Ascending aorta (tissue), 2 donors: Measurements from ENCODE around the gene SMTNL2. TPM values are rescaled to one million over a fixed set of nuclear protein-coding genes. Genes with fewer than 3 reads are reported as not detected.

Experiments used
- DNase-seq, 2 donors: peaks; one replicate each; pipeline ENCODE4 v3.0.0-alpha.2; 2019; ENCODE audit warnings: low spot score in 2 of 2
- H3K27ac ChIP-seq, 2 donors: fragments of 200-600 bp; sonication (generic); one replicate each; pipeline ENCODE4 v1.5.1; 2016 to 2017; ENCODE audit warnings: mild to moderate bottlenecking in 1 of 2
- H3K27me3 ChIP-seq: fragments of 200-600 bp; sonication (generic); one replicate; pipeline ENCODE4 v1.5.1; 2017
- H3K36me3 ChIP-seq, 2 donors: fragments of 200-600 bp; sonication (generic); one replicate each; pipeline ENCODE4 v1.5.1; 2016
- H3K4me1 ChIP-seq, 2 donors: fragments of 200-600 bp; sonication (generic); one replicate each; pipeline ENCODE4 v1.5.1; 2016 to 2017; ENCODE audit warnings: mild to moderate bottlenecking in 1 of 2
- H3K4me3 ChIP-seq, 2 donors: fragments of 200-600 bp; sonication (generic); one replicate each; pipeline ENCODE4 v1.5.1; 2016 to 2017; ENCODE audit warnings: mild to moderate bottlenecking in 1 of 2
- H3K9me3 ChIP-seq, 2 donors: fragments of 200-600 bp; sonication (generic); one replicate each; pipeline ENCODE4 v1.5.1; 2016
- CTCF ChIP-seq, 3 experiments: fragments of 200-600 bp in 2 of 3; fragments of 450-650 bp in 1 of 3; sonication (generic) in 2 of 3; IDR thresholded peaks; one replicate each; pipeline ENCODE4 v1.5.1; 2016 to 2019; ENCODE audit warnings: antibody characterized with exemption in 3 of 3, mild to moderate bottlenecking in 1 of 3, moderate library complexity in 1 of 3
- intact Hi-C: fragments of 100-400 bp; cut with DNase I; formaldehyde crosslinking; loops from one replicate; pipeline ENCODE4 v1.15.1; 2023
- total RNA-seq: library from RNA; depleted of rRNA; stranded (reverse); fragments of >200 nt; gene quantifications from one replicate; pipeline ENCODE4 v1.1.0, GENCODE V29; 2016

The SMTNL2 gene
- total RNA-seq, 1 donor from 2014 or later: 15.6 TPM

DNA sequence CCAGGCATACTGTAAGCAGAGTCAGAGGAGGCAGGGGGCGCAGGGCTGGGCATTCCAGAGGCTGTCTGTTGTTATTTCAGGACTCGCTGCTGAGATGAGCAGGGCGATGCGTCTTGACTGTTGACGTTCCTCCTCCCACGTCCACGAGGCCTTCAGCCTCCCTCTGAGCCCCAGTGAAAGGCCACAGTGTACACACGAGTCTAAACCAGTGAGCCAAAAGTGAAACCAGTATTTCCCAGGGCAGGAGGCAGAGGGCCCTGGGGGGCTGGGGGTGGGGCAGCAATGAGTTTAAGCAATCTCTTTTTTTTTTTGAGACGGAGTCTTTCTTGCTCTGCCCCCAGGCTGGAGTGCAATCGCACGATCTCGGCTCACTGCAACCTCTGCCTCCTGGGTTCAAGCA lies 21.5 kb downstream of the SMTNL2 start:
- TF ChIP-seq CTCF (IDR thresholded peaks at IDR 0.05): no peak
- H3K4me3 ChIP-seq: no peak overlapping the region
- H3K27me3 ChIP-seq: no peaks in the 10 kb centered on the region
- no peaks in the 10 kb centered on the region for H3K9me3 ChIP-seq
- no peak for DNase-seq
- no peaks in the 10 kb centered on the region for H3K4me1 ChIP-seq
- H3K27ac ChIP-seq: no peak overlapping the region
- intact Hi-C loops: no loop called here
- no peaks in the 10 kb centered on the region for H3K36me3 ChIP-seq

- Histone ChIP-seq H3K4me1 (no peaks in the 10 kb centered on the region), H3K27me3 (no peaks in the 10 kb centered on the region), H3K27ac (no peak overlapping the region), H3K9me3 (no peaks in the 10 kb centered on the region), H3K36me3 (no peaks in the 10 kb centered on the region), H3K4me3 (no peak overlapping the region)
- DNase-seq: no peak
- intact Hi-C loops: no loop called here
- no peak for TF ChIP-seq CTCF (IDR thresholded peaks at IDR 0.05)
Measured at GRCh38 chr17:4607261-4607741, 23.0 kb downstream of the SMTNL2 start.

DNA sequence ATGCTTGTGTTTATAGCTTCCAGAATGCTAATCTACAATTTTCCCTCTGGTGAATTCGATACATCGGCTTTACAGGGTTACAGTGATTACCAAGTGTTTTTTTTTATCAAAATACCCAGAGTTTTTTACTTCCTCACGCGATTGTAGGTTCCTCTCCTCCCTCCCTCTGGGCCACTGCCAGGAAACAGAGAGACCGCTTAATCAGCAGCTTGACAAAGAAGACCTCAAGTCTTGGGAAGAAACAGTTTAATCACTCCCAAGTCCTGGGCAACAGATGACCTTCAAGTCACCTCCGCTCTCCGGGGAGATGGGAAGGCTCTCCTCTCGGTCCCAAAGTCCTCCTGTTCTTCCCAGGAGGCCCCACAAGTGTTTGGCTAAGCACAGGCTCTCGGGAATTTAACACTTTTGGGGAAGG lies 23.5 kb downstream of the SMTNL2 start:
- H3K27me3 ChIP-seq: no peaks in the 10 kb centered on the region
- H3K9me3 ChIP-seq: no peaks in the 10 kb centered on the region
- H3K27ac ChIP-seq: no peak overlapping the region
- intact Hi-C loops: no loop called here
- H3K4me3 ChIP-seq: no peak overlapping the region
- DNase-seq: no peak
- H3K4me1 ChIP-seq: no peaks in the 10 kb centered on the region
- H3K36me3 ChIP-seq: no peaks in the 10 kb centered on the region
- no peak for TF ChIP-seq CTCF (IDR thresholded peaks at IDR 0.05)

- DNase-seq: no peak
- intact Hi-C loops: no loop called here
Measured at GRCh38 chr17:4609761-4610160, 25.4 kb downstream of the SMTNL2 start.

GRCh38 chr17:4610162-4610561 lies 25.8 kb downstream of the SMTNL2 start:
- no peak overlapping the region for H3K4me3 ChIP-seq
- no peaks in the 10 kb centered on the region for H3K4me1 ChIP-seq
- intact Hi-C loops: no loop called here
- no peak for DNase-seq
- no peak for TF ChIP-seq CTCF (IDR thresholded peaks at IDR 0.05)
- H3K27me3 ChIP-seq: no peaks in the 10 kb centered on the region
- no peaks in the 10 kb centered on the region for H3K9me3 ChIP-seq
- H3K27ac ChIP-seq: no peak overlapping the region
- no peaks in the 10 kb centered on the region for H3K36me3 ChIP-seq

More at GRCh38 chr17:4609761-4610160, 25.4 kb downstream of the SMTNL2 start:
- Histone ChIP-seq H3K27ac (no peak overlapping the region), H3K4me3 (no peak overlapping the region), H3K9me3 (no peaks in the 10 kb centered on the region), H3K36me3 (no peaks in the 10 kb centered on the region), H3K4me1 (no peaks in the 10 kb centered on the region), H3K27me3 (no peaks in the 10 kb centered on the region)
- TF ChIP-seq CTCF (IDR thresholded peaks at IDR 0.05): no peak

- H3K36me3 ChIP-seq: no peaks in the 10 kb centered on the region
- no peaks in the 10 kb centered on the region for H3K4me1 ChIP-seq
- intact Hi-C loops: no loop called here
- no peak for TF ChIP-seq CTCF (IDR thresholded peaks at IDR 0.05)
- H3K4me3 ChIP-seq: no peak overlapping the region
- no peak overlapping the region for H3K27ac ChIP-seq
- DNase-seq: no peak
- no peaks in the 10 kb centered on the region for H3K27me3 ChIP-seq
- no peaks in the 10 kb centered on the region for H3K9me3 ChIP-seq
Measured at GRCh38 chr17:4610656-4611055, 26.3 kb downstream of the SMTNL2 start.
